ENCODE data around the gene SUSD4. TPM values are rescaled to one million over a fixed set of nuclear protein-coding genes. Genes with fewer than 3 reads are reported as not detected.
A peak's percentile ranks its signal among the peaks of the same experiment; 100 is the strongest.
"Not testable (repeated sequence)": the region's sequence is repeated elsewhere in the genome, so short reads cannot be mapped to it uniquely, and the experiment has no call there.

SUSD4 gene
- total RNA-seq, 1 donor from 2014 or later = 18.5 TPM

- Mint-ChIP-seq H3K4me3 (ENCODE audit: unreplicated experiment) (no peak overlapping the region), H3K4me1 (ENCODE audit: unreplicated experiment) (no peaks in the 10 kb centered on the region), H3K9me3 (ENCODE audit: unreplicated experiment) (no peaks in the 10 kb centered on the region), H3K36me3 (ENCODE audit: low read depth, unreplicated experiment) (no peaks in the 10 kb centered on the region), H3K27ac (ENCODE audit: unreplicated experiment) (no peak overlapping the region), H3K27me3 (ENCODE audit: unreplicated experiment) (no peaks in the 10 kb centered on the region)
- TF ChIP-seq CTCF (IDR thresholded peaks at IDR 0.05; ENCODE audit: unreplicated experiment) = no peak
- DNase-seq (ENCODE audit: low spot score) = no peak
Observed at GRCh38 chr1:223291796-223292195, 72.2 kb downstream of the SUSD4 start.

DNA sequence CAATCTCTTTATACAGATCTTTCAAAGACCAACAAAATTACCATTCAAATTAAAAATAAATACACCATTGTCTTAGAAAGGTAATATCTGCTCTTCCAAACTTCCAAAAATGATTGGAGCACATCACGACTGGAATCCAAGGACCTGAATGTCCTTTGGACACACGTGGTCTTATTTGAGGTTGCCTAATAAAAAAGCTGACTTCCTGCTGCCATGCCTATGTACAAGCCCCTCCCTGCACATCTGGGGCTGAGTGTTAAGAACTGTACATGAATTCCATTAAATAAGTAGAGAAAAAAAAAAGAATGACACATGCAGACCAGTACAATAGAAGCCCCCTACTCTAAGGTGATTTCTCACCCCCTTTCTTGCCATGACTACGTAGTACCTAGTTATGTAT, 73.6 kb downstream of the SUSD4 start:
- H3K27me3 Mint-ChIP-seq (ENCODE audit: unreplicated experiment) = peaks cover 2% of the 10 kb centered on the region
- peaks cover 3% of the 10 kb centered on the region for H3K9me3 Mint-ChIP-seq (ENCODE audit: unreplicated experiment)
- no peak for DNase-seq (ENCODE audit: low spot score)
- H3K4me1 Mint-ChIP-seq (ENCODE audit: unreplicated experiment) = no peaks in the 10 kb centered on the region
- TF ChIP-seq CTCF (IDR thresholded peaks at IDR 0.05; ENCODE audit: unreplicated experiment) = no peak
- H3K4me3 Mint-ChIP-seq (ENCODE audit: unreplicated experiment) = no peak overlapping the region
- no peaks in the 10 kb centered on the region for H3K36me3 Mint-ChIP-seq (ENCODE audit: low read depth, unreplicated experiment)
- no peak overlapping the region for H3K27ac Mint-ChIP-seq (ENCODE audit: unreplicated experiment)

DNA sequence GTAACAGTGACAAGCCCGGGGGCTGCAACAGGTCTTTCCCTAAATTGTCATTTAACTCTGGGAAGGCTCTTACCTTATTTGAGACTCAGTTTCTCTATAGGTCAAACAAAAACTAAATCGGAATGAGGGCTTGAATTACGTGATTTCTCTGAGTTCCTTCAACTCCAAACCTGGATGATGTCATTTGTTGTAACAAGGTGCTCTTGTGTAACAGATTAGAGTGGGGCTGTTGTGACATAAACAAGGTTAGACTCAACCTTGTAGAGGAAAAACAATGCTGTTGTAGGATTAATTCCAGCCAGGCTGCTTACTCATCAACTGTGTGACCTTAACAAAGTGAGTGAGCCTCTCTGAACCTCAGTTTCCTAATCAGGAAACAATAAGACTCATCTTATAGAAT, 74.4 kb downstream of the SUSD4 start:
- no peaks in the 10 kb centered on the region for H3K4me1 Mint-ChIP-seq (ENCODE audit: unreplicated experiment)
- peaks cover 4% of the 10 kb centered on the region for H3K9me3 Mint-ChIP-seq (ENCODE audit: unreplicated experiment)
- H3K27ac Mint-ChIP-seq (ENCODE audit: unreplicated experiment) = no peak overlapping the region

GRCh38 chr1:223288826-223289225, 75.2 kb downstream of the SUSD4 start:
- H3K27ac Mint-ChIP-seq (ENCODE audit: unreplicated experiment) = no peak overlapping the region
- peaks cover 2% of the 10 kb centered on the region for H3K27me3 Mint-ChIP-seq (ENCODE audit: unreplicated experiment)
- no peak overlapping the region for H3K4me3 Mint-ChIP-seq (ENCODE audit: unreplicated experiment)
- TF ChIP-seq CTCF (IDR thresholded peaks at IDR 0.05; ENCODE audit: unreplicated experiment) = no peak
- H3K4me1 Mint-ChIP-seq (ENCODE audit: unreplicated experiment) = no peaks in the 10 kb centered on the region
- H3K9me3 Mint-ChIP-seq (ENCODE audit: unreplicated experiment) = peaks cover 4% of the 10 kb centered on the region
- no peak for DNase-seq (ENCODE audit: low spot score)
- no peaks in the 10 kb centered on the region for H3K36me3 Mint-ChIP-seq (ENCODE audit: low read depth, unreplicated experiment)

More for the DNA sequence above, 74.4 kb downstream of the SUSD4 start:
- no peak for TF ChIP-seq CTCF (IDR thresholded peaks at IDR 0.05; ENCODE audit: unreplicated experiment)
- DNase-seq (ENCODE audit: low spot score) = no peak
- H3K27me3 Mint-ChIP-seq (ENCODE audit: unreplicated experiment) = peaks cover 2% of the 10 kb centered on the region
- no peak overlapping the region for H3K4me3 Mint-ChIP-seq (ENCODE audit: unreplicated experiment)
- H3K36me3 Mint-ChIP-seq (ENCODE audit: low read depth, unreplicated experiment) = no peaks in the 10 kb centered on the region

DNA sequence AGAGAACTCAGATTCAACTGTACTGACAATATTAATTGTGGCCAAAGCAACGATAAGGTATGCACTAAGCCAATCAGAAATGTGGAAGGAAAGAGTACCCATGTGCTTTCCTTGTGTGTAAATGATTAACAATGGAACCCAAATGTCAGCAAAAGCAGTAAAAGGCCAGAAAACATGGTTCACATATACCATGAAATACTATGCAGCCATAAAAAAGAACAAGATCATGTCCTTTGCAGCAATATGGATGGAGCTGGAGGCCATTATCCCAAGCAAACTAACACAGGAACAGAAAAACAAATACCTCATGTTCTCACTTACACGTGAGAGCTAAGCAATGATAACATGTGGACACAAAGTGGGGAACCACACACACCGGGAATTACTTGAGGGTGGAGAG, 78.5 kb downstream of the SUSD4 start:
- no peaks in the 10 kb centered on the region for H3K4me1 Mint-ChIP-seq (ENCODE audit: unreplicated experiment)
- H3K27me3 Mint-ChIP-seq (ENCODE audit: unreplicated experiment) = peaks cover 3% of the 10 kb centered on the region
- DNase-seq (ENCODE audit: low spot score) = no peak
- no peak for TF ChIP-seq CTCF (IDR thresholded peaks at IDR 0.05; ENCODE audit: unreplicated experiment)
- no peaks in the 10 kb centered on the region for H3K36me3 Mint-ChIP-seq (ENCODE audit: low read depth, unreplicated experiment)
- peaks cover 4% of the 10 kb centered on the region for H3K9me3 Mint-ChIP-seq (ENCODE audit: unreplicated experiment)
- H3K4me3 Mint-ChIP-seq (ENCODE audit: unreplicated experiment) = no peak overlapping the region
- H3K27ac Mint-ChIP-seq (ENCODE audit: unreplicated experiment) = peak overlapping the region; percentile 32

DNA sequence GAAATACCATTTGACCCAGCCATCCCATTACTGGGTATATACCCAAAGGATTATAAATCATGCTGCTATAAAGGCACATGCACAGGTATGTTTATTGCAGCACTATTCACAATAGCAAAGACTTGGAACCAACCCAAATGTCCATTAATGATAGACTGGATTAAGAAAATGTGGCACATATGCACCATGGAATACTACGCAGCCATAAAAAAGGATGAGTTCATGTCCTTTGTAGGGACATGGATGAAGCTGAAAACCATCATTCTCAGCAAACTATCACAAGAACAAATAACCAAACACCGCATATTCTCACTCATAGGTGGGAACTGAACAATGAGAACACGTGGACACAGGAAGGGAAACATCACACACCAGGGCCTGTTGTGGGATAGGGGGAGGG, 80.3 kb downstream of the SUSD4 start:
- not testable (repeated sequence) for H3K9me3 Mint-ChIP-seq (ENCODE audit: unreplicated experiment); H3K4me3 Mint-ChIP-seq (ENCODE audit: unreplicated experiment); H3K27ac Mint-ChIP-seq (ENCODE audit: unreplicated experiment); H3K36me3 Mint-ChIP-seq (ENCODE audit: low read depth, unreplicated experiment); H3K27me3 Mint-ChIP-seq (ENCODE audit: unreplicated experiment); DNase-seq (ENCODE audit: low spot score); H3K4me1 Mint-ChIP-seq (ENCODE audit: unreplicated experiment)

DNA sequence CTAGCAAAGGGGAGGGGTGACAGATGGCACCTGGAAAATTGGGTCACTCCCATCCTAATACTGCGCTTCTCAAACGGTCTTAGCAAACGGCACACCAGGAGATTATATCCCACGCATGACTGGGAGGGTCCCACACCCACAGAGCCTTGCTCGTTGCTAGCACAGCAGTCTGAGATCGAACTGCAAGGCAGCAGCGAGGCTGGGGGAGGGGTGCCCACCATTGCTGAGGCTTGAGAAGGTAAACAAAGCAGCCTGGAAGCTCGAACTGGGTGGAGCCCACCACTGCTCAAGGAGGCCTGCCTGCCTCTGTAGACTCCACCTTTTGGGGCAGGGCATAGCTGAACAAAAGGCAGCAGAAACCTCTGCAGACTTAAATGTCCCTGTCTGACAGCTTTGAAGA, 85.7 kb downstream of the SUSD4 start:
- not testable (repeated sequence) for DNase-seq (ENCODE audit: low spot score); H3K27me3 Mint-ChIP-seq (ENCODE audit: unreplicated experiment); H3K4me1 Mint-ChIP-seq (ENCODE audit: unreplicated experiment); H3K27ac Mint-ChIP-seq (ENCODE audit: unreplicated experiment); H3K9me3 Mint-ChIP-seq (ENCODE audit: unreplicated experiment); H3K36me3 Mint-ChIP-seq (ENCODE audit: low read depth, unreplicated experiment); H3K4me3 Mint-ChIP-seq (ENCODE audit: unreplicated experiment)

Measured in endothelial cell (in vitro differentiated cells).